ENCODE results near the gene DENND6B.

DENND6B gene

GRCh38 chr22:50268655-50269113 is 58.1 kb downstream of the DENND6B start:
- Histone ChIP-seq H3K27ac (ENCODE audit: low read depth, low read length) (no peak overlapping the region), H4K12ac (ENCODE audit: low read depth, low read length) (no peak overlapping the region), H3K9me3 (ENCODE audit: insufficient read depth, low read depth, low read length) (peaks cover 16% of the 10 kb centered on the region), H2AK5ac (ENCODE audit: low read length) (no peak overlapping the region), H3K14ac (ENCODE audit: low read length) (no peak overlapping the region), H3K4me2 (ENCODE audit: low read length) (no peak overlapping the region), H3K79me1 (ENCODE audit: low read length) (no peaks in the 10 kb centered on the region), H4K91ac (ENCODE audit: low read depth, low read length) (no peak overlapping the region), H3K4me1 (ENCODE audit: control insufficient read depth in 1 of 2, insufficient read depth in 2 of 2, low read length in 2 of 2) (peaks cover 6 to 9% of the 10 kb centered on the region in 2 experiments), H2AFZ (ENCODE audit: insufficient read depth, low read length, poor library complexity) (no peak overlapping the region), H3K36me3 (ENCODE audit: control insufficient read depth in 1 of 2, insufficient read depth in 2 of 2, low read length in 2 of 2) (peaks cover 0 to 2% of the 10 kb centered on the region in 2 experiments), H3K4me3 (ENCODE audit: low read depth, low read length) (no peak overlapping the region), H4K8ac (ENCODE audit: low read depth, low read length) (no peak overlapping the region), H3K4ac (ENCODE audit: low read depth, low read length) (no peak overlapping the region), H3K23ac (ENCODE audit: low read length) (no peak overlapping the region), H2BK5ac (ENCODE audit: low read depth, low read length, poor library complexity) (no peak overlapping the region), H2BK12ac (ENCODE audit: low read length) (no peak overlapping the region), H3K79me2 (ENCODE audit: control insufficient read depth, insufficient read depth, low read length, poor library complexity) (no peaks in the 10 kb centered on the region), H2BK120ac (ENCODE audit: insufficient read depth, low read length, poor library complexity) (no peak overlapping the region), H3K18ac (ENCODE audit: low read length) (no peak overlapping the region), H3K27me3 (ENCODE audit: insufficient read depth, low read length) (peaks cover 36% of the 10 kb centered on the region), H3K9ac (ENCODE audit: low read length) (no peak overlapping the region)
- no CpG with 5 or more reads among the region's 9 CpGs for WGBS (ENCODE audit: extremely low coverage, insufficient coverage, insufficient read length)
- DNase-seq = no peak

- no peak overlapping the region for H2BK5ac ChIP-seq (ENCODE audit: low read depth, low read length, poor library complexity)
- no peak overlapping the region for H3K18ac ChIP-seq (ENCODE audit: low read length)
- no peak overlapping the region for H3K4me3 ChIP-seq (ENCODE audit: low read depth, low read length)
- no peak overlapping the region for H3K27ac ChIP-seq (ENCODE audit: low read depth, low read length)
- peaks cover 6 to 9% of the 10 kb centered on the region in 2 experiments for H3K4me1 ChIP-seq (ENCODE audit: control insufficient read depth in 1 of 2, insufficient read depth in 2 of 2, low read length in 2 of 2)
- no CpG with 5 or more reads among the region's 75 CpGs for WGBS (ENCODE audit: extremely low coverage, insufficient coverage, insufficient read length)
- H4K12ac ChIP-seq (ENCODE audit: low read depth, low read length) = no peak overlapping the region
- H3K23ac ChIP-seq (ENCODE audit: low read length) = no peak overlapping the region
- H3K14ac ChIP-seq (ENCODE audit: low read length) = no peak overlapping the region
- H2AK5ac ChIP-seq (ENCODE audit: low read length) = no peak overlapping the region
- no peaks in the 10 kb centered on the region for H3K79me1 ChIP-seq (ENCODE audit: low read length)
- H2BK120ac ChIP-seq (ENCODE audit: insufficient read depth, low read length, poor library complexity) = no peak overlapping the region
- no peak overlapping the region for H2BK12ac ChIP-seq (ENCODE audit: low read length)
- peak in 1 of 2 donors; percentile 61 for DNase-seq
- no peak overlapping the region for H3K4me2 ChIP-seq (ENCODE audit: low read length)
- H3K9me3 ChIP-seq (ENCODE audit: insufficient read depth, low read depth, low read length) = peaks cover 16% of the 10 kb centered on the region
- H4K91ac ChIP-seq (ENCODE audit: low read depth, low read length) = no peak overlapping the region
- H3K79me2 ChIP-seq (ENCODE audit: control insufficient read depth, insufficient read depth, low read length, poor library complexity) = no peaks in the 10 kb centered on the region
- no peak overlapping the region for H2AFZ ChIP-seq (ENCODE audit: insufficient read depth, low read length, poor library complexity)
- no peak overlapping the region for H3K4ac ChIP-seq (ENCODE audit: low read depth, low read length)
- H3K27me3 ChIP-seq (ENCODE audit: insufficient read depth, low read length) = peaks cover 36% of the 10 kb centered on the region
- H4K8ac ChIP-seq (ENCODE audit: low read depth, low read length) = no peak overlapping the region
- no peak overlapping the region for H3K9ac ChIP-seq (ENCODE audit: low read length)
- H3K36me3 ChIP-seq (ENCODE audit: control insufficient read depth in 1 of 2, insufficient read depth in 2 of 2, low read length in 2 of 2) = peaks cover 0 to under 1% of the 10 kb centered on the region in 2 experiments
Observed at GRCh38 chr22:50267591-50268390, 59.0 kb downstream of the DENND6B start.

DNA sequence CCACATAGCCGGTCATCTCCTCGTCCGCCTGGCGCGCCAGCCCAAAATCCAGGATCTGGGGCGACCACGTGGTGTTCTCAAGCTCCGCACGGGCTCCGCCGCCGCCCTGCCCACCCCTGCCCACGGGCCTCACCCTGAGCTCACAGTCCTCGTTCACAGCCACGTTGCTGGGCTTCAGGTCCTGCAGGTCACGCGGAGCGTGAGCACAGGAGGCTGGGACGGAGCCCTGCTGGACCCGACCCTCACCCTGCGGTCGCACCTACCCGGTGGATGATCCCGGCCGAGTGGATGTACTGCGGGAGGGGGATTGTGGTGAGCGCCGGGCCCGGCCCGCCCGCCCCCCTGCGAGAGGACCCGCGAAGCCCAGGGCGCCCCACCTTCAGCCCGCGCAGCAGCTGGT is 59.8 kb downstream of the DENND6B start:
- Histone ChIP-seq H2AK5ac (ENCODE audit: low read length) (no peak overlapping the region), H3K4ac (ENCODE audit: low read depth, low read length) (no peak overlapping the region), H2AFZ (ENCODE audit: insufficient read depth, low read length, poor library complexity) (no peak overlapping the region), H3K4me2 (ENCODE audit: low read length) (no peak overlapping the region), H4K12ac (ENCODE audit: low read depth, low read length) (no peak overlapping the region), H2BK12ac (ENCODE audit: low read length) (no peak overlapping the region), H3K36me3 (ENCODE audit: control insufficient read depth in 1 of 2, insufficient read depth in 2 of 2, low read length in 2 of 2) (no peaks in the 10 kb centered on the region), H3K14ac (ENCODE audit: low read length) (no peak overlapping the region), H3K27me3 (ENCODE audit: insufficient read depth, low read length) (peaks cover 34% of the 10 kb centered on the region), H3K79me1 (ENCODE audit: low read length) (no peaks in the 10 kb centered on the region), H3K23ac (ENCODE audit: low read length) (no peak overlapping the region), H3K9me3 (ENCODE audit: insufficient read depth, low read depth, low read length) (peaks cover 16% of the 10 kb centered on the region), H3K27ac (ENCODE audit: low read depth, low read length) (no peak overlapping the region), H4K91ac (ENCODE audit: low read depth, low read length) (no peak overlapping the region), H3K79me2 (ENCODE audit: control insufficient read depth, insufficient read depth, low read length, poor library complexity) (no peaks in the 10 kb centered on the region), H2BK5ac (ENCODE audit: low read depth, low read length, poor library complexity) (no peak overlapping the region), H2BK120ac (ENCODE audit: insufficient read depth, low read length, poor library complexity) (no peak overlapping the region), H3K4me3 (ENCODE audit: low read depth, low read length) (no peak overlapping the region), H3K18ac (ENCODE audit: low read length) (no peak overlapping the region), H3K9ac (ENCODE audit: low read length) (no peak overlapping the region), H3K4me1 (ENCODE audit: control insufficient read depth in 1 of 2, insufficient read depth in 2 of 2, low read length in 2 of 2) (peaks cover 6 to 11% of the 10 kb centered on the region in 2 experiments), H4K8ac (ENCODE audit: low read depth, low read length) (no peak overlapping the region)
- no peak for DNase-seq
- no CpG with 5 or more reads among the region's 37 CpGs for WGBS (ENCODE audit: extremely low coverage, insufficient coverage, insufficient read length)

DNA sequence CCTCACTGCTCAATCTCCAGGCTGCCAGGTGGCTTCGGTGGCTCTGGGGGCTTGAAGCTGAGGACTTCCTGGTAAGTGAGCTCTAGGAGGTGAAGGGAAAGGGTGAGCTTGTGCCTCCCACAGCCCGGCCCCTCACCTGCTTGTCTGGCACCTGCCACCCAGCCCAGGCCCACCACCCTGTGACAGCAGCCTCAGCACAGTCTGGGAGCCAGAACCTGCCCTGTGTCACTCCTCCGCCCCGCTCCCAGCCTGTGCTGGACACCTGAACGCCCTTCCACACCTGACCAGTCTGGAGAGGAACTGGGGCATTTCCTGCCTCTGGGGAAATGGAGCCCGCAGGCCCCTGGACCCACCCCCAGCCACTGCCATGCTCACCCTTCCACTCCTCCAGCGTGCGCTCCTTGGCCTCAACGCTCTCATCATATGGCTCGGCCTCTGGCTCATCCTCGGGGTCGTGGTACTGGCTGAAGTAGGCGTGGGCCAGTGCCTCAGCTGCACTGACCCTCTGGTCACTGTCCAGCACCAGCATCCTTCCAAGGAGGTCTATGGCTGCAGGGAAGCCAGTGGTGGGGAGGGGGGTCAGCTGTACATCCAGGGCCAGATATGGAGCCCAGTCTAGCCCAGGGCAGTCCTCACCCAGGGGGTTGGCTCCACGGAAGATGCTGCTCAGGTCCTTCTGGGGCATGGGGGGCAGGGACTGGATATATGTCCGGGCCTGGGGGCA is 61.7 kb downstream of the DENND6B start:
- Histone ChIP-seq H3K4me3 (ENCODE audit: low read depth, low read length) (no peak overlapping the region), H3K4me2 (ENCODE audit: low read length) (no peak overlapping the region), H4K12ac (ENCODE audit: low read depth, low read length) (no peak overlapping the region), H2BK5ac (ENCODE audit: low read depth, low read length, poor library complexity) (no peak overlapping the region), H3K4ac (ENCODE audit: low read depth, low read length) (no peak overlapping the region), H4K91ac (ENCODE audit: low read depth, low read length) (no peak overlapping the region), H3K9me3 (ENCODE audit: insufficient read depth, low read depth, low read length) (peaks cover 14% of the 10 kb centered on the region), H3K9ac (ENCODE audit: low read length) (no peak overlapping the region), H4K8ac (ENCODE audit: low read depth, low read length) (no peak overlapping the region), H3K4me1 (ENCODE audit: control insufficient read depth in 1 of 2, insufficient read depth in 2 of 2, low read length in 2 of 2) (peaks cover 2 to 9% of the 10 kb centered on the region in 2 experiments), H3K36me3 (ENCODE audit: control insufficient read depth in 1 of 2, insufficient read depth in 2 of 2, low read length in 2 of 2) (no peaks in the 10 kb centered on the region), H3K79me2 (ENCODE audit: control insufficient read depth, insufficient read depth, low read length, poor library complexity) (no peaks in the 10 kb centered on the region), H2BK120ac (ENCODE audit: insufficient read depth, low read length, poor library complexity) (no peak overlapping the region), H2AK5ac (ENCODE audit: low read length) (no peak overlapping the region), H3K27ac (ENCODE audit: low read depth, low read length) (no peak overlapping the region), H3K18ac (ENCODE audit: low read length) (no peak overlapping the region), H3K23ac (ENCODE audit: low read length) (no peak overlapping the region), H3K14ac (ENCODE audit: low read length) (no peak overlapping the region), H2AFZ (ENCODE audit: insufficient read depth, low read length, poor library complexity) (no peak overlapping the region), H2BK12ac (ENCODE audit: low read length) (no peak overlapping the region), H3K27me3 (ENCODE audit: insufficient read depth, low read length) (peaks cover 29% of the 10 kb centered on the region), H3K79me1 (ENCODE audit: low read length) (no peaks in the 10 kb centered on the region)
- no peak for DNase-seq
- no CpG with 5 or more reads among the region's 15 CpGs for WGBS (ENCODE audit: extremely low coverage, insufficient coverage, insufficient read length)

Data from trophoblast cell (in vitro differentiated cells and primary cell).